GM20431 (cell line): ENCODE data around the gene ICAM1.

ENCODE experiments used
- in situ Hi-C: fragments of 300-500 bp; cut with MseI, MboI; formaldehyde crosslinking; loops from one replicate; pipeline ENCODE4 v1.15.0; 2020; ENCODE audit warnings: low sequenced_read_pairs; ENCODE audit not compliant: unreplicated experiment

ICAM1 gene

GRCh38 chr19:10318807-10319682, 48.1 kb downstream of the ICAM1 start:
- in situ Hi-C loops: no loop called here

GRCh38 chr19:10320602-10321416, 49.9 kb downstream of the ICAM1 start:
- in situ Hi-C loops: no loop called here

DNA sequence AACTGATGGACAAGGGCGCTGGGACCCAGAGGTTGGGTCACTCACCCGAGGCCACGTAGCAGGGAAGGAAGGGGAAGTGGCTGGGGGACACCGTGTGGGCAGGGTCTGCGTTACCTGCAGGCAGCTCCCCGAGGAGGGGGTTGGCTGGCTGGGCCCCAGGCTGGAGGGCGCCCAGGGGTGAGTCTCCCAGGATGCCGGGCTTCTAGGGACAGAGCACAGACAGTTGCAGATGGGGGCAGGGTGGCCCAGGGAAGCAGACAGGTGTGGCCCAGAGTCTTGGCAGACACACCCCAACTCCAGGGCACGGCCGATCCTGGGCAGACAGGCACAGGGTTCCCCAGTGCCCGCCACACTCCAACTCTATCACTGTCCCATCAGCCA, 50.5 kb downstream of the ICAM1 start:
- in situ Hi-C loops: no loop called here

DNA sequence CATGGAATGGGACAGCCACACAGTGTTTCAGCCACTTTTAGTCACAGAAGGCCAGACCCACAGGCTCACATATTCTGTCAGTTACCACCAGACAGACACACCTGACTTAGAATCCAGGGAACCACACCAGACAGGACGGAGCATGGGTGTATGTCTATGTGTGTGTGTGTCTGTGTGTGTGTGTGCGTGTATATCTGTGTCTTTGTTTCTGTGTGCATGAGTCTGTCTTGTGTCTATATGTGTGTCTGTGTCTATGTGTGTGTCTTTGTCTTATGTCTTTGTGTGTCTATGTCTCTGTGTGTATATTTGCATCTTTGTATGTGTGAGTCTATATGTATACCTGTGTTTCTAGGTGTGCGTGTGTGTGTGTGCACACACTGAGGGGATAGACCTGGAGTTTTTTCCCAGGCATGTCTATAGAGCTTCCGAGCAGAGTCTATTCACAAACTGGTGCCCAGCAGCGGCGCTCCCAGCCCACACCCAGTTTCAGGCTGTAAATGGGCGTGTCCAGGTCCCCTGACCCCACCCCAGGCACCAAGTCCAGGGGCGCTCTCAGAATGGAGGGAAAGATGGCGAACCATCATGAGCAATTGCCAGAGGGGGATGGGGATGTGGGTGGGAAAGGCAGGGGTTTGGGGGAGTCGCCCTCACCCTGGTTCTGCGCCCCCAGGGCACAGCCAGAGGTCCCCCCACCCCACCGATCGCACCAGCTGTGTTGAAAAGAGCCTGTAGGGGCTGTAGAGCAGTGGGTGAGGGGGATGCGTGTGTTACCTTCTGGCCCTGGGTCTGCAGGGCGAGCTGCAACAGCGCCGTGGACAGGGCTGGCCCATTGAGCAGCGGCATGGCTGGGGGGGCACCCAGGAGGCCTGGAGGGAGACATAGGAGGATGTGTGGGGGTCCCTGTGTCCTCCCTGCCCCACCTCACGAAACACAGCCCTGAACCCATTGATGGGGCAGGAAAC, 51.2 kb downstream of the ICAM1 start:
- in situ Hi-C loops: no loop called here

DNA sequence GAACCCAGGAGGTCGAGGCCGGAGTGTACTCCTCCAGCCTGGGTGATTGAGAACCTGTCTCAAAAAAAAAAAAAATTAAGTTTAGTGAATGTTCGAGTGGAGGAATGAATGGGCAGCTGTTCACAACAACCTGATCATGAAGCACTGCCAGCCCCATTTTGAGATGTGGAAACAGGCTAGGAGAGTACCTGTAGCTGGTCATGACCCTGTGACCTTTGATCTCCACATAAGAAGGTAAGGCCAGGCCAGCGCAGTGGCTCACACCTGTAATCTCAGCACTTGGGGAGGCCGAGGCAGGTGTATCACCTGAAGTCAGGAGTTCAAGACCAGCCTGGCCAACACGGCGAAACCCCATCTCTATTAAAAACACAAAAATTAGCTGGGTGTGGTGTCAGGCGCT, 54.8 kb downstream of the ICAM1 start:
- in situ Hi-C loops: no loop called here

- in situ Hi-C loops: no loop called here
Observed at GRCh38 chr19:10327793-10328192, 56.9 kb downstream of the ICAM1 start.

DNA sequence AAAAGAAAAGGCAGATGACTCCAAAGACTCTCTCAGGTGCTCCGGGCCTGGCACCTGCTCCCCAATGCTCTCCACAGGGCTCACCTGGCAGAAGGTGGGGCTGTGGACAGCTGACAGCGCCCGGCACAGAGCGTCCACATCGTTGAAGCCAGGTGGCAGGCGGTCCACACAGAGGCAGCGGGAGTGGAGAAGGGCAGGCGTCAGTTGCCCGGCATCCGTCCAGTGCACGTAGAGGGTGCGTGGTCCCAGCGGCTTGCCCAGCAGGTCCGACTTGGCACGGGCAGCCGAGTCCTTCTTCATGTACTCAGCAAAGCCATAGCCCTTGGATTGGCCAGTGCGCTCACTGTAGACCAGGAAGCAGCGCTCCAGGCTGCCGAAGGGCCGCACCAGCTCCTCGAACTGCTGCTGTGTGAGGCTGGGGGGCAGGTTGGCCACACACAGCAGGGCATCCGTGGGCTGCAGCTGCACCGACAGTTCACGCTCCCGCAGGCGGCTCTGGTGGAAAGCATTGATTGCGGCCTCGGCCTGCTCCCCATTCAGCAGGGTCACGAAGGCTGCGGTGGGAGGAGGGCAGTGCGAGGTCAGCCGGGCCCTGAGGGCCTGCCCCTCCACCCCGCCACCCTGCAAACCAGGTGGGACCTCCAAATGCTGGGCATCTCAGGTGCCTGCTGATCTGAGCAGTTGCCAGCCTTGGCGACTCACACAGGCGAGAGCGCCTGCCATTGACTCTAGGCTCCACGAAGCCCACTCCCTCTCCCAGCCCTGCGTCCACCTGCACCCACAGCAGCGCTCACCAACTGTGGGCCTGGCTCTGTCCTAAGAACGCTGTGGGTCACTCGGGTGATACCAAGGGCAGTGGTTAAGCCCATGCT, 57.9 kb downstream of the ICAM1 start:
- in situ Hi-C loops: no loop called here

GRCh38 chr19:10329555-10329954, 58.6 kb downstream of the ICAM1 start:
- in situ Hi-C loops: no loop called here

DNA sequence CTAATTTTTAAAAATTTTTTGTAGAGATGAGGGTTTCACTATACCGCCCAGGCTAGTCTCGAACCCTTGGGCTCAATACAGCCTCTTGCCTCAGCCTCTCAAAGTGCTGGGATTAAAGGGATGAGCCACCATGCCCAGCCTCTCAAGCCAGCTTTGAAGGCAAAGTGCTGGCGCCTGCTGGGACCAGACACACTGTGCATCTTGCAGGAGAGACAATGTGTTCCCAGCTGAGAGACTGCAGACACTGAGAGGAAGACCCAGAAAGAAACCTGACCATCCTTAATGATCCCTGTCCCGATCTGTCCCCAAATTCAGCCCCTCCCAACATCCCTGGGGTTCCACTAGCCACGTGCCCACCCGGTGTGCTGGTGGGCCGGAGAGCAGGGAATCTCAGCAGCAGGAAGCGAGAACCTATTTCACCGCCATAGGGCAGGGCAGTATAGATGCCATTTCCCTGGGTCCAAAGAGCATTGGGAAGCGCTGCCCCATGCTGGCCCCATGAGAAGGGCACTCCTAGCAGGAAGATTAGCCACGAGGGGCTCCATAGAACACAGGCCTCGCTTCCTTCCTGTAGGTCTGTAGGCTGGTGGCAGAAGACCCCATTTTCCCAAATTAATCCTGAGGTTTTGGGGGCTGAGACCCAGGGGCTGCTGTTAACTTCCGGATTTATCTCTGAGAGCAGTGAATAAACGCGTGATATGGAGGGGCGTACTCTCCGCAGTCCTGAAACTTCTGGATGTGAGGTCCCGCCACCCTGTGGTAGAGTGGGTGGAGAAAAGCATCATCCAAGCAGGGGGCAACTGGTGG, 61.4 kb downstream of the ICAM1 start:
- in situ Hi-C loops: no loop called here

GRCh38 chr19:10332965-10333757, 62.2 kb downstream of the ICAM1 start, which contains the start of gene RAVER1:
Gene RAVER1 (minus strand): TSS chr19:10333529. CDS start chr19:10333507, 22 bp downstream.
- in situ Hi-C loops: no loop called here

GRCh38 chr19:10333758-10334587, 63.1 kb downstream of the ICAM1 start:
- in situ Hi-C loops: no loop called here

DNA sequence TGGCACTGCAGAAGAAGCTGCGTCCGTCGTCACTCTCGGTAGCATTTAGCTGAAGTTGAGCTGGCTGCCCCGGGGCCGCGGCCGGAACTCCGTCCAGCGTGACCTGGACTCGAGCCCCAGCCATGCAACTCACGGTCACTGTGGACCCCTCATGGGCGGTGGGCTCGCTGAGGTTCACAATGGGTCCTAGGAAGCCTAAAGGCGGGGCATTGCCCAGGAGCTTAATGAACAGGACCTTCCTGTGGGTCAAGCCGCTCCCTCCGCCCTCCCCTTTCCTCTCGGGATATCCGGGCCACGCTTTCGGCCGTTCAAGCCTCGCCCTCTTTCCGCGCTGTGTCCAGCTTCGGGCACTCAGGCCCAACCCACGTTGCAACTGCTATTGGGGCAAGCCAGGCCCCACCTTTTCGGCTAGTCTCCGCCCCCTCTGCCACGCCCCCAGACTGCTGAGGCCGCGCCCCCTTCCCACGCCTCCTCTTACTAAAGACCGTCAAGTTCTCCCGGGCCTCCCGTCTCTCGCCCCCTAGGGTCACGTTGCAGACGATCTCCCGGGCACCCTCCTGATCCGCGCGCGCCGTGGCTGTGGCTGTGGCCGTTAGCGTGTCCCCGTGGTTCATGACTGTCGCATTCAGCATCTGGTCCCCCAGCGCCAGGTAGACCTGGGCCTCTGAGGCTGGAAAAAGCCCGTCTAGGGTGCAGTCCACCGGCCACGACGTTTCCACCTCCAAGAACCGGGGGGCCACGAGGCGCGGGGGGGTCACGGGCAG, 63.9 kb downstream of the ICAM1 start:
- in situ Hi-C loops: no loop called here

GRCh38 chr19:10335352-10335985, 64.5 kb downstream of the ICAM1 start:
- in situ Hi-C loops: no loop called here
